Activated T-helper 1 cell treated with anti-CD3 and anti-CD28 coated beads, Interleukin-12 subunit alpha, Interleukin-12 subunit beta, Interleukin-2, Interleukin-4 antibody, amounts not matched to agents 30 ng/mL and 10 ng/mL and 1 ng/mL, durations not matched to agents 14 hours and 24 hours and 36 hours (primary cell): ENCODE data around the gene SS18L1. TPM values are rescaled to one million over a fixed set of nuclear protein-coding genes. Genes with fewer than 3 reads are reported as not detected.

ENCODE experiments used
- DNase-seq: peaks from one replicate; pipeline ENCODE4 v3.0.0; 2021; ENCODE audit warnings: low spot score
- H3K27ac Mint-ChIP-seq: one replicate; pipeline ENCODE4 v1.8.0; 2021; ENCODE audit warnings: mild to moderate bottlenecking, mixed read lengths
- H3K27me3 Mint-ChIP-seq: one replicate; pipeline ENCODE4 v1.8.0; 2022; ENCODE audit warnings: mild to moderate bottlenecking, moderate library complexity, mixed read lengths; ENCODE audit not compliant: insufficient read depth
- H3K36me3 Mint-ChIP-seq: one replicate; pipeline ENCODE4 v1.8.0; 2021; ENCODE audit warnings: low read depth, mixed read lengths
- H3K4me1 Mint-ChIP-seq: one replicate; pipeline ENCODE4 v1.8.0; 2021; ENCODE audit warnings: low read depth, mixed read lengths
- H3K4me3 Mint-ChIP-seq: one replicate; pipeline ENCODE4 v1.8.0; 2021; ENCODE audit warnings: mild to moderate bottlenecking, moderate library complexity, mixed read lengths
- H3K9me3 Mint-ChIP-seq: one replicate; pipeline ENCODE4 v1.8.0; 2021; ENCODE audit warnings: mixed read lengths
- intact Hi-C: fragments of 100-400 bp; cut with micrococcal nuclease; formaldehyde crosslinking; loops from one replicate; pipeline ENCODE4 v1.15.1; 2024
- total RNA-seq: library from RNA; stranded (reverse); gene quantifications from 2 replicates; pipeline ENCODE4 v1.2.3, GENCODE V29; 2022

SS18L1 gene
- total RNA-seq, 1 donor from 2014 or later, result 29.4 TPM

GRCh38 chr20:62156254-62156556 is 12.6 kb downstream of the SS18L1 start:
- H3K27me3 Mint-ChIP-seq, result peaks cover 2% of the 10 kb centered on the region

GRCh38 chr20:62156592-62157386 is 13.2 kb downstream of the SS18L1 start:
- Mint-ChIP-seq H3K4me1 (peaks cover 19% of the 10 kb centered on the region), H3K36me3 (peaks cover 36% of the 10 kb centered on the region), H3K27ac (no peak overlapping the region), H3K27me3 (peaks cover 2% of the 10 kb centered on the region), H3K9me3 (peaks cover 18% of the 10 kb centered on the region), H3K4me3 (no peak overlapping the region)
- intact Hi-C loops, result loop anchor here (1.0 to 2.0 kb wide), 3 partner anchors 14 to 146 kb away; partner anchors contain the start of genes MTG2, PSMA7 and SS18L1
- peak; percentile 61 for DNase-seq

More at GRCh38 chr20:62156254-62156556, 12.6 kb downstream of the SS18L1 start:
- DNase-seq, result no peak
- Mint-ChIP-seq H3K27ac (no peak overlapping the region), H3K36me3 (peaks cover 35% of the 10 kb centered on the region), H3K9me3 (peaks cover 18% of the 10 kb centered on the region), H3K4me1 (peaks cover 19% of the 10 kb centered on the region), H3K4me3 (no peak overlapping the region)
- intact Hi-C loops, result loop anchor here (2.0 kb wide), 2 partner anchors 13 to 27 kb away; partner anchors contain the start of genes MTG2, PSMA7 and SS18L1

GRCh38 chr20:62157387-62158087 is 14.0 kb downstream of the SS18L1 start:
- intact Hi-C loops, result loop anchor here (1.0 to 2.0 kb wide), 3 partner anchors 15 to 147 kb away; partner anchors contain the start of genes MTG2, PSMA7 and SS18L1
- Mint-ChIP-seq H3K4me3 (no peak overlapping the region), H3K9me3 (peaks cover 14% of the 10 kb centered on the region), H3K27ac (no peak overlapping the region), H3K4me1 (peaks cover 16% of the 10 kb centered on the region), H3K36me3 (peaks cover 33% of the 10 kb centered on the region), H3K27me3 (peaks cover 2% of the 10 kb centered on the region)
- no peak for DNase-seq

- intact Hi-C loops, result no loop called here
- peaks cover 2% of the 10 kb centered on the region for H3K27me3 Mint-ChIP-seq
- peaks cover 12% of the 10 kb centered on the region for H3K4me1 Mint-ChIP-seq
- peaks cover 28% of the 10 kb centered on the region for H3K36me3 Mint-ChIP-seq
- H3K9me3 Mint-ChIP-seq, result peaks cover 9% of the 10 kb centered on the region
- DNase-seq, result no peak
- no peak overlapping the region for H3K27ac Mint-ChIP-seq
- no peak overlapping the region for H3K4me3 Mint-ChIP-seq
Measured at GRCh38 chr20:62158088-62158400, 14.5 kb downstream of the SS18L1 start.

- peaks cover 2% of the 10 kb centered on the region for H3K27me3 Mint-ChIP-seq
- intact Hi-C loops, result no loop called here
Measured at GRCh38 chr20:62158541-62158940, 15.0 kb downstream of the SS18L1 start.

GRCh38 chr20:62159052-62159451 is 15.5 kb downstream of the SS18L1 start:
- H3K27ac Mint-ChIP-seq, result no peak overlapping the region
- intact Hi-C loops, result no loop called here
- no peak overlapping the region for H3K4me3 Mint-ChIP-seq
- peaks cover 2% of the 10 kb centered on the region for H3K27me3 Mint-ChIP-seq
- peaks cover 22% of the 10 kb centered on the region for H3K36me3 Mint-ChIP-seq
- peaks cover 12% of the 10 kb centered on the region for H3K4me1 Mint-ChIP-seq
- no peak for DNase-seq
- H3K9me3 Mint-ChIP-seq, result peaks cover 2% of the 10 kb centered on the region

More at GRCh38 chr20:62158541-62158940, 15.0 kb downstream of the SS18L1 start:
- H3K4me1 Mint-ChIP-seq, result peaks cover 12% of the 10 kb centered on the region
- no peak overlapping the region for H3K4me3 Mint-ChIP-seq
- H3K27ac Mint-ChIP-seq, result no peak overlapping the region
- no peak for DNase-seq
- H3K36me3 Mint-ChIP-seq, result peaks cover 24% of the 10 kb centered on the region
- peaks cover 7% of the 10 kb centered on the region for H3K9me3 Mint-ChIP-seq

- Mint-ChIP-seq H3K4me3 (no peak overlapping the region), H3K27ac (peak overlapping the region; percentile 84), H3K27me3 (peaks cover 2% of the 10 kb centered on the region), H3K9me3 (no peaks in the 10 kb centered on the region), H3K36me3 (peaks cover 18% of the 10 kb centered on the region), H3K4me1 (peaks cover 12% of the 10 kb centered on the region)
- peak; percentile 16 for DNase-seq
- intact Hi-C loops, result no loop called here
Measured at GRCh38 chr20:62159839-62160238, 16.3 kb downstream of the SS18L1 start.

GRCh38 chr20:62160253-62160652 is 16.7 kb downstream of the SS18L1 start:
- H3K27ac Mint-ChIP-seq, result no peak overlapping the region

GRCh38 chr20:62160876-62161275 is 17.3 kb downstream of the SS18L1 start:
- no peak for DNase-seq
- H3K36me3 Mint-ChIP-seq, result peaks cover 17% of the 10 kb centered on the region
- H3K9me3 Mint-ChIP-seq, result no peaks in the 10 kb centered on the region
- no peak overlapping the region for H3K4me3 Mint-ChIP-seq
- no peak overlapping the region for H3K27ac Mint-ChIP-seq
- peaks cover 2% of the 10 kb centered on the region for H3K27me3 Mint-ChIP-seq
- intact Hi-C loops, result no loop called here
- peaks cover 12% of the 10 kb centered on the region for H3K4me1 Mint-ChIP-seq

More at GRCh38 chr20:62160253-62160652, 16.7 kb downstream of the SS18L1 start:
- no peak for DNase-seq
- intact Hi-C loops, result no loop called here
- H3K36me3 Mint-ChIP-seq, result peaks cover 18% of the 10 kb centered on the region
- H3K4me3 Mint-ChIP-seq, result no peak overlapping the region
- peaks cover 2% of the 10 kb centered on the region for H3K27me3 Mint-ChIP-seq
- no peaks in the 10 kb centered on the region for H3K9me3 Mint-ChIP-seq
- peaks cover 12% of the 10 kb centered on the region for H3K4me1 Mint-ChIP-seq

GRCh38 chr20:62161347-62161746 is 17.8 kb downstream of the SS18L1 start:
- intact Hi-C loops, result no loop called here
- Mint-ChIP-seq H3K27me3 (peaks cover 2% of the 10 kb centered on the region), H3K27ac (no peak overlapping the region), H3K36me3 (peaks cover 17% of the 10 kb centered on the region), H3K4me3 (no peak overlapping the region), H3K4me1 (peaks cover 12% of the 10 kb centered on the region), H3K9me3 (no peaks in the 10 kb centered on the region)
- no peak for DNase-seq

GRCh38 chr20:62162765-62163484 is 19.4 kb downstream of the SS18L1 start:
- no peak for DNase-seq
- Mint-ChIP-seq H3K4me1 (peaks cover 12% of the 10 kb centered on the region), H3K36me3 (peaks cover 17% of the 10 kb centered on the region), H3K27ac (no peak overlapping the region), H3K27me3 (peaks cover 2% of the 10 kb centered on the region), H3K9me3 (no peaks in the 10 kb centered on the region), H3K4me3 (no peak overlapping the region)
- intact Hi-C loops, result no loop called here

GRCh38 chr20:62163485-62163865 is 19.9 kb downstream of the SS18L1 start:
- peaks cover 12% of the 10 kb centered on the region for H3K4me1 Mint-ChIP-seq
- peaks cover 2% of the 10 kb centered on the region for H3K27me3 Mint-ChIP-seq
- peaks cover 20% of the 10 kb centered on the region for H3K36me3 Mint-ChIP-seq
- DNase-seq, result no peak
- H3K9me3 Mint-ChIP-seq, result no peaks in the 10 kb centered on the region
- H3K27ac Mint-ChIP-seq, result no peak overlapping the region
- H3K4me3 Mint-ChIP-seq, result no peak overlapping the region
- intact Hi-C loops, result no loop called here
